Uterus (tissue), 4 donors: ENCODE data around the gene TRIM40. TPM values are rescaled to one million over a fixed set of nuclear protein-coding genes. Genes with fewer than 3 reads are reported as not detected.

Experiments
- DNase-seq, 2 donors: peaks; one replicate each; pipeline ENCODE4 v3.0.0-alpha.2; 2019 to 2020
- H3K27ac ChIP-seq, 2 donors: fragments of 200-600 bp; sonication (generic); 1 replicate in 1 of 2; 2 replicates in 1 of 2; pipeline ENCODE4 v1.5.1; 2016 to 2018
- H3K27me3 ChIP-seq, 2 donors: fragments of 200-600 bp; sonication (generic); one replicate each; pipeline ENCODE4 v1.5.1; 2018 to 2019; ENCODE audit warnings: control low read depth in 1 of 2
- H3K36me3 ChIP-seq, 2 donors: fragments of 200-600 bp; sonication (generic); one replicate each; pipeline ENCODE4 v1.5.1; 2019; ENCODE audit warnings: control low read depth in 1 of 2
- H3K4me1 ChIP-seq, 2 donors: fragments of 200-600 bp; sonication (generic); one replicate each; pipeline ENCODE4 v1.5.1; 2018 to 2019; ENCODE audit warnings: control low read depth in 1 of 2
- H3K4me3 ChIP-seq, 2 donors: fragments of 200-600 bp; sonication (generic); 1 replicate in 1 of 2; 2 replicates in 1 of 2; pipeline ENCODE4 v1.5.1; 2018 to 2019; ENCODE audit warnings: mild to moderate bottlenecking in 1 of 2
- H3K9me3 ChIP-seq, 2 donors: fragments of 200-600 bp; sonication (generic); one replicate each; pipeline ENCODE4 v1.5.1; 2019; ENCODE audit warnings: control low read depth in 1 of 2
- CTCF ChIP-seq, 4 experiments: fragments of 200-600 bp in 2 of 4; fragments of 450-650 bp in 2 of 4; sonication (generic) in 2 of 4; IDR thresholded peaks; one replicate each; pipeline ENCODE4 v1.5.1; 2016 to 2019; ENCODE audit warnings: antibody characterized with exemption in 4 of 4, mild to moderate bottlenecking in 2 of 4, moderate library complexity in 1 of 4
- POLR2A ChIP-seq, 2 donors: fragments of 450-650 bp; IDR thresholded peaks; one replicate each; pipeline ENCODE4 v1.6.1; 2016; ENCODE audit warnings: antibody characterized with exemption in 2 of 2, mild to moderate bottlenecking in 1 of 2, moderate library complexity in 1 of 2
- intact Hi-C: fragments of 100-400 bp; cut with DNase I; formaldehyde crosslinking; loops from one replicate; pipeline ENCODE4 v1.15.1; 2023; ENCODE audit warnings: low total_unique reads
- total RNA-seq, 4 donors: library from RNA; depleted of rRNA in 3 of 4; stranded (reverse); fragments of >200 nt in 3 of 4; gene quantifications; one replicate each; pipeline versions ENCODE4 v1.1.0 to v1.2.4, GENCODE V29; 2014 to 2023
- donor health status: DM: yes; HTN: yes; CAD: no.

TRIM40 gene
- total RNA-seq, 4 donors from 2014 or later = not detected

- Histone ChIP-seq H3K4me1 (no peaks in the 10 kb centered on the region), H3K4me3 (no peak overlapping the region), H3K27me3 (peaks cover 0 to 4% of the 10 kb centered on the region in 2 donors), H3K36me3 (no peaks in the 10 kb centered on the region), H3K27ac (no peak overlapping the region), H3K9me3 (no peaks in the 10 kb centered on the region)
- intact Hi-C loops = no loop called here
- DNase-seq = no peak
- TF ChIP-seq CTCF (IDR thresholded peaks at IDR 0.05) (no peak), POLR2A (IDR thresholded peaks at IDR 0.05) (no peak)
These were observed 22.6 kb downstream of the TRIM40 start for GRCh38 chr6:30158475-30159040.

- TF ChIP-seq POLR2A (IDR thresholded peaks at IDR 0.05) (no peak), CTCF (IDR thresholded peaks at IDR 0.05) (no peak)
- intact Hi-C loops = no loop called here
- Histone ChIP-seq H3K4me3 (no peak overlapping the region), H3K36me3 (no peaks in the 10 kb centered on the region), H3K9me3 (no peaks in the 10 kb centered on the region), H3K27me3 (peaks cover 0 to 4% of the 10 kb centered on the region in 2 donors), H3K27ac (no peak overlapping the region), H3K4me1 (no peaks in the 10 kb centered on the region)
- no peak for DNase-seq
These were observed 24.3 kb downstream of the TRIM40 start for GRCh38 chr6:30160008-30160784.

GRCh38 chr6:30160785-30161531 lies 25.0 kb downstream of the TRIM40 start, which contains the start of gene TRIM10:
Gene TRIM10, minus strand, starts transcription at chr6:30161211. Its CDS starts 353 bp downstream, at chr6:30160858.
- TF ChIP-seq POLR2A (IDR thresholded peaks at IDR 0.05) (no peak), CTCF (IDR thresholded peaks at IDR 0.05) (no peak)
- intact Hi-C loops = no loop called here
- no peak within 1 kb of the TSS for H3K4me3 ChIP-seq
- H3K36me3 ChIP-seq = no peaks in the 10 kb centered on the region
- H3K4me1 ChIP-seq = no peaks in the 10 kb centered on the region
- DNase-seq = no peak
- H3K27me3 ChIP-seq = peaks cover 0 to 4% of the 10 kb centered on the region in 2 donors
- no peaks in the 10 kb centered on the region for H3K9me3 ChIP-seq
- H3K27ac ChIP-seq = no peak within 1 kb of the TSS

- Histone ChIP-seq H3K4me1 (no peaks in the 10 kb centered on the region), H3K36me3 (no peaks in the 10 kb centered on the region), H3K27me3 (peaks cover 0 to 4% of the 10 kb centered on the region in 2 donors), H3K4me3 (no peak overlapping the region), H3K27ac (no peak overlapping the region), H3K9me3 (no peaks in the 10 kb centered on the region)
- no peak for DNase-seq
- TF ChIP-seq CTCF (IDR thresholded peaks at IDR 0.05) (no peak), POLR2A (IDR thresholded peaks at IDR 0.05) (no peak)
- intact Hi-C loops = no loop called here
These were observed 26.5 kb downstream of the TRIM40 start for GRCh38 chr6:30162265-30163089.
